ENCODE data around the gene PHF21B. TPM values are rescaled to one million over a fixed set of nuclear protein-coding genes. Genes with fewer than 3 reads are reported as not detected.

The PHF21B gene
- total and polyA plus RNA-seq, 3 donors from 2014 or later, result 8.5 to 37.9 (median 19.0) TPM

- no peak for TF ChIP-seq POLR2A (IDR thresholded peaks at IDR 0.05)
- TF ChIP-seq CTCF (IDR thresholded peaks at IDR 0.05), result no peak
- WGBS, 2 donors, result 43 to 55% methylated on average over 7 of the region's 7 CpGs
Observed at GRCh38 chr22:44995105-44995514, 14.7 kb downstream of the PHF21B start.

DNA sequence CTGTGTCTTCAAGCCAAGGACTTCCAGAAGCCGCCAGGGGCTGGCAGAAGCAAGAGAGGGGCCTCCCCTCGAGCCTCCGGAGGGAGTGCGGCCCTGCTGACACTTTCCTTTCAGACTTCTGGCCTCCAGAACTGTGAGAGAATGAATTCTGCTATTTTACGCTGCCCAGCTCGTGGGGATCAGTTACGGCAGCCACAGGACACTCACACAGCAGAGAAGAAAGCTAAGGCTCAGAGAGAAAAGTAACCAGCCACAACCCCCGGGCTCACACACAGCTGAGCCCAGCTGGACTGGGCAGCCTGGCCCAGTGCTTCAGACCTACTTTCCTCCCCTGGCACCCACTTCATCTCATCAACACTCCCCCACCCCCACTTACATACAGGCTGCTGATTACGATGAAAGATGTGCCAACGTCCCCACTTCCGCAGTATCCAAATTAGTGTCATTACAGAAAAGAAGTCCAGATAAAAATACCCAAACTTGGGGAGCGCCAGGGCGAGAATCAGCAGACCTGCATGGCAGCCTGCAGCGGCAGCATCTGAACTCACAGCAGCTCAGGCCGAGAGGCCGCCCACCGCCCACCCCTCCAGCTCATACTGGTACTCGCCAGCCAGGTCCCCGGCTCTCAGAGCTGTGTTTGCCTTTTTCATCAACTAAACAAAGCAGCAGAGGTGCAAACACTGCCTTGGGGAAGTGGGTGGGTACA lies 15.3 kb downstream of the PHF21B start:
- intact Hi-C loops (cut with DNase I; ENCODE audit: low total_unique reads), result no loop called here
- Histone ChIP-seq H3K27me3 (no peaks in the 10 kb centered on the region), H3K4me1 (no peaks in the 10 kb centered on the region), H3K4me3 (no peak overlapping the region), H3K9me3 (no peaks in the 10 kb centered on the region), H3K36me3 (ENCODE audit: low read depth, missing control alignments) (no peaks in the 10 kb centered on the region), H3K27ac (no peak overlapping the region)
- no peak for TF ChIP-seq POLR2A (IDR thresholded peaks at IDR 0.05)
- TF ChIP-seq CTCF (IDR thresholded peaks at IDR 0.05), result no peak
- 85 to 90% methylated on average over 19 of the region's 19 CpGs for WGBS, 2 donors
- DNase-seq, result no peak

More at GRCh38 chr22:44995105-44995514, 14.7 kb downstream of the PHF21B start:
- no peaks in the 10 kb centered on the region for H3K36me3 ChIP-seq (ENCODE audit: low read depth, missing control alignments)
- no peaks in the 10 kb centered on the region for H3K4me1 ChIP-seq
- no peaks in the 10 kb centered on the region for H3K27me3 ChIP-seq
- DNase-seq, result no peak
- intact Hi-C loops (cut with DNase I; ENCODE audit: low total_unique reads), result no loop called here
- H3K27ac ChIP-seq, result no peak overlapping the region
- no peak overlapping the region for H3K4me3 ChIP-seq
- no peaks in the 10 kb centered on the region for H3K9me3 ChIP-seq

DNA sequence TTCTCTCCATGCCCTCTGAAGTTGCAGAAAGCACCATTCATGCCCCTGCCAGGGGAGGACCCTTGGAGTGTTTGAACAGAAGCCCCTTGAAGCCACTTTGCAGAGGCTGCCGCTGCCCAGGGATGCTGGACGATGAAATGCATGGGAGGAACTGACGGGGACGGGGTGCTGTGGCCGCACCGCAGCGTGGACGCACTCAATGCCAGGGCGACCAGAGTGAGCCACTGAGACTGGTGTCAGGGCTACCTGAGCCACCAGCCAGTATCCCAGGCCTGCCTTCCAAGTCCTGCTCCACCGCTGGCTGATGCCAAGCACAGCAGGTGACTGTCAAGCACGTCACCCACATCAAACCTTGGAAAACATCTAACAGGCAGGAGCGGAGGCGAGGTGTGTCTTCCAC lies 17.6 kb downstream of the PHF21B start:
- no peaks in the 10 kb centered on the region for H3K4me1 ChIP-seq
- DNase-seq, result no peak
- H3K9me3 ChIP-seq, result no peaks in the 10 kb centered on the region
- no peaks in the 10 kb centered on the region for H3K27me3 ChIP-seq
- 86 to 97% methylated on average over 10 to 13 of the region's 13 CpGs for WGBS, 2 donors
- TF ChIP-seq CTCF (IDR thresholded peaks at IDR 0.05), result no peak
- H3K4me3 ChIP-seq, result no peak overlapping the region
- H3K36me3 ChIP-seq (ENCODE audit: low read depth, missing control alignments), result no peaks in the 10 kb centered on the region
- intact Hi-C loops (cut with DNase I; ENCODE audit: low total_unique reads), result no loop called here
- no peak overlapping the region for H3K27ac ChIP-seq

DNA sequence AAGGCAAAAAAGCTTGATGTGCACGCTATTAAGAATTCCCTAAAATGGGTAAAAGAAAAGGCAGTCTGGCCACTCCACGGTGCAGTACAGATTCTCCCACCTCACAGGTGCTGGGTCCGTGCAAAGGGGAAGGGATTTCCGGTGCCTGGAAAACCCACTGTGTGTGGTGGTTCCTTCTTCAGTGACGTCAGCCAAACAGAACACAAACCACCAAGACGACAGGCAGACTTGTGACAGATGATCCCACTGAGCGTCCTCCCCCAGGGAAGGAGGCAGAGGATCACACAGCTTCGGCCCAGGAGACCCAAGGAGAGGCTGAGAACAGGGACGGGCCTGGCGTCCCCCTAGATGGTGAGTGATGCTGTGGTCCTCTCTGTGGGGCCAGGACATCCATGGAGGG lies 18.6 kb downstream of the PHF21B start:
- no peaks in the 10 kb centered on the region for H3K9me3 ChIP-seq
- no peaks in the 10 kb centered on the region for H3K27me3 ChIP-seq
- H3K27ac ChIP-seq, result no peak overlapping the region
- no peaks in the 10 kb centered on the region for H3K36me3 ChIP-seq (ENCODE audit: low read depth, missing control alignments)
- TF ChIP-seq POLR2A (IDR thresholded peaks at IDR 0.05) (no peak), CTCF (IDR thresholded peaks at IDR 0.05) (no peak)
- intact Hi-C loops (cut with DNase I; ENCODE audit: low total_unique reads), result no loop called here
- WGBS, 2 donors, result 71 to 90% methylated on average over 5 to 10 of the region's 10 CpGs
- no peak overlapping the region for H3K4me3 ChIP-seq
- H3K4me1 ChIP-seq, result no peaks in the 10 kb centered on the region
- no peak for DNase-seq

DNA sequence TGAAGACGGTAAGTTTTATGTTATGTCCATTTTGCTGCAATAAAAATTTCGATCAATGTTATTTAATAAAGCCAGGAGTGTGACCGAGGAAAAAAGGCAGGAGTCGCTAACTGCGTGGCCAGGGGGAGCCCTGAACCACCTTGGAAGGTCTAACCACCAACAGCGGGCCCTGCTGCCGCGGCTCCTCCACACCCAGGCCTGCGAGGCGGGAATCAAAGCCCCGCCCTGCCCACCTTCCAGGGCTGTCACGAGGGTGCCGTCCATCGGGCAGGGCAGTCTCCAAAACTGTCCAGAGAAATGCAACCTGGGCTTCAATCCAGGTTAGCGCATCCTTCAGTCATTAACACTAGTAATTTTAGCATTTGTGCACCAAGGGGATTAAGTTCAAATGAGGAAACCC lies 19.0 kb downstream of the PHF21B start:
- Histone ChIP-seq H3K4me1 (no peaks in the 10 kb centered on the region), H3K27ac (no peak overlapping the region)

More for the DNA sequence above, 19.0 kb downstream of the PHF21B start:
- intact Hi-C loops (cut with DNase I; ENCODE audit: low total_unique reads), result no loop called here
- DNase-seq, result no peak
- H3K9me3 ChIP-seq, result no peaks in the 10 kb centered on the region
- TF ChIP-seq POLR2A (IDR thresholded peaks at IDR 0.05) (no peak), CTCF (IDR thresholded peaks at IDR 0.05) (no peak)
- H3K27me3 ChIP-seq, result no peaks in the 10 kb centered on the region
- WGBS, 2 donors, result 84% methylated on average over 15 of the region's 15 CpGs
- no peaks in the 10 kb centered on the region for H3K36me3 ChIP-seq (ENCODE audit: low read depth, missing control alignments)
- H3K4me3 ChIP-seq, result no peak overlapping the region
